ENCODE measurements around the gene TMEM59. TPM values are rescaled to one million over a fixed set of nuclear protein-coding genes. Genes with fewer than 3 reads are reported as not detected.

The TMEM59 gene, protein sequence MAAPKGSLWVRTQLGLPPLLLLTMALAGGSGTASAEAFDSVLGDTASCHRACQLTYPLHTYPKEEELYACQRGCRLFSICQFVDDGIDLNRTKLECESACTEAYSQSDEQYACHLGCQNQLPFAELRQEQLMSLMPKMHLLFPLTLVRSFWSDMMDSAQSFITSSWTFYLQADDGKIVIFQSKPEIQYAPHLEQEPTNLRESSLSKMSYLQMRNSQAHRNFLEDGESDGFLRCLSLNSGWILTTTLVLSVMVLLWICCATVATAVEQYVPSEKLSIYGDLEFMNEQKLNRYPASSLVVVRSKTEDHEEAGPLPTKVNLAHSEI
- total RNA-seq = 215 and 309 TPM in 2 replicates

DNA sequence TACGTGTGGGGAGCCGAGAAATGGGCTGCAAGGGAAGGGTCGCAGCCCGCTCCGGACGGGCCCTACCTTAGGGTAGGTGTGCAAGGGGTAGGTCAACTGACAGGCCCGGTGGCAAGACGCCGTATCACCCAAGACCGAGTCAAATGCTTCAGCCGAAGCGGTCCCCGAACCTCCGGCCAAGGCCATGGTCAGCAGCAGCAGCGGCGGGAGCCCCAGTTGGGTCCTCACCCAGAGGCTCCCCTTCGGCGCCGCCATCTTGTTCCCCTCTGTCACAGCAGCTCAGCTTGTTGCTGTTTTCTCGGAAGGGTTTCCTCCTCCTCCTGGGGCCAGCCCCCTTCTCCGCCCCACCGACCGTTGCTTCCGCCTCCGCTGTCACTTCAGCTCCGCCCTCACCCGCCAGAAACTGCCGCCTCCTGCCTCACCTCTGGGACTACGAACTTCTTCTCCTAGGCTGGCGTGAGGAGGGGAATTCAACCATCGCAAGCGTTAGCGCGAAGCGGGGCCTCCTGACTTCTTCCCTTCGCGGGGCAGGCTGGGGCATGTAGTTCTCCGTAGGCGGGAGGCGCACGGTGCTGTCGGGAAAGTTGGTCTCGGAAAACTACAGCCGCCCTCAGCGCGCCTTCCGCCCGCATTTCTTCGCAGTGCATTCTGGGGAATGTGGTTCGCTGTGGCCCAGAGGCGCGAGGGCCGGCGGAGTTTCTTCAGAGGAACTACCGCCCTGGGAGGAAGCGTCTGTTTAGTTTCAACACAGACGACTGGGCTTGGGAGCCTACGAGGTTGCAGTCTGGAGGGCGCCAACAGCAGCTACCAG lies at the start of gene TMEM59, which contains the start of gene TCEANC2:
TMEM59 (minus strand) TSS at position 271 of the 811 bp plus-strand sequence; CDS start at position 255, 16 bp downstream.
TCEANC2 (plus strand) TSS at position 675 of the 811 bp plus-strand sequence. CDS start 815 bp downstream, outside the sequence.

GRCh38 chr1:54017979-54018378 lies 35.0 kb downstream of the TMEM59 start, which contains the start of gene LDLRAD1:
TSS of gene LDLRAD1 (minus strand) at chr1:54018186. CDS start at chr1:54018112, 74 bp downstream.

Small RNA genes lying within 50 kb of the gene (small RNA-seq; reads per million reads assigned to genes)
- gene AL353898.1 (not detected), gene AL353898.2 (not detected)

Other genes with a start within 250 kb of the TMEM59 start
- 5.1 and 19.1 TPM in 2 replicates for gene NDC1, start 214.9 kb downstream of the TMEM59 start, total RNA-seq
- 22.0 and 36.7 TPM in 2 replicates for gene YIPF1, start 163.4 kb downstream of the TMEM59 start, total RNA-seq
- gene DIO1, start 159.0 kb downstream of the TMEM59 start, total RNA-seq = not detected in 2 replicates
- 28.3 and 38.5 TPM in 2 replicates for gene IFT25, start 107.5 kb downstream of the TMEM59 start, total RNA-seq
- gene LRRC42, start 106.9 kb downstream of the TMEM59 start, total RNA-seq = 54.2 and 60.7 TPM in 2 replicates
- not detected in 2 replicates for gene LDLRAD1, start 35.0 kb downstream of the TMEM59 start, total RNA-seq
- gene TCEANC2, start 404 bp upstream of the TMEM59 start, total RNA-seq = 3.5 and 4.0 TPM in 2 replicates
- gene CDCP2, start 99.8 kb upstream of the TMEM59 start, total RNA-seq = not detected in 2 replicates
- gene CYB5RL, start 146.8 kb upstream of the TMEM59 start, total RNA-seq = 0.79 and 1.3 TPM in 2 replicates
- gene MRPL37, start 147.0 kb upstream of the TMEM59 start, total RNA-seq = 52.2 and 106 TPM in 2 replicates